ENCODE results near the gene CADM2.

The CADM2 gene

GRCh38 chr3:85182975-85183752 lies 224.4 kb downstream of the CADM2 start:
- no peak for DNase-seq (ENCODE audit: low spot score)
- TF ChIP-seq CTCF (IDR thresholded peaks at IDR 0.05), result no peak
- Histone ChIP-seq H3K4me3 (no peak overlapping the region), H3K27ac (no peak overlapping the region)

GRCh38 chr3:85185495-85185894 lies 226.7 kb downstream of the CADM2 start:
- no peak for DNase-seq (ENCODE audit: low spot score)
- Histone ChIP-seq H3K4me3 (no peak overlapping the region), H3K27ac (no peak overlapping the region)
- no peak for TF ChIP-seq CTCF (IDR thresholded peaks at IDR 0.05)

GRCh38 chr3:85189731-85190130 lies 230.9 kb downstream of the CADM2 start:
- no peak for DNase-seq (ENCODE audit: low spot score)
- TF ChIP-seq CTCF (IDR thresholded peaks at IDR 0.05), result no peak
- H3K4me3 ChIP-seq, result no peak overlapping the region
- no peak overlapping the region for H3K27ac ChIP-seq

- no peak for DNase-seq (ENCODE audit: low spot score)
- no peak for TF ChIP-seq CTCF (IDR thresholded peaks at IDR 0.05)
These were observed 234.8 kb downstream of the CADM2 start for GRCh38 chr3:85193565-85193964.

GRCh38 chr3:85208650-85209049 lies 249.9 kb downstream of the CADM2 start:
- no peak overlapping the region for H3K4me3 ChIP-seq
- no peak for DNase-seq (ENCODE audit: low spot score)
- H3K27ac ChIP-seq, result no peak overlapping the region
- TF ChIP-seq CTCF (IDR thresholded peaks at IDR 0.05), result no peak

More at GRCh38 chr3:85193565-85193964, 234.8 kb downstream of the CADM2 start:
- Histone ChIP-seq H3K4me3 (no peak overlapping the region), H3K27ac (no peak overlapping the region)

GRCh38 chr3:85210540-85210939 lies 251.8 kb downstream of the CADM2 start:
- no peak overlapping the region for H3K4me3 ChIP-seq
- H3K27ac ChIP-seq, result no peak overlapping the region
- no peak for TF ChIP-seq CTCF (IDR thresholded peaks at IDR 0.05)
- DNase-seq (ENCODE audit: low spot score), result no peak

- H3K27ac ChIP-seq, result no peak overlapping the region
These were observed 270.2 kb downstream of the CADM2 start for GRCh38 chr3:85228966-85229365.

More at GRCh38 chr3:85228966-85229365, 270.2 kb downstream of the CADM2 start:
- no peak overlapping the region for H3K4me3 ChIP-seq
- TF ChIP-seq CTCF (IDR thresholded peaks at IDR 0.05), result no peak
- no peak for DNase-seq (ENCODE audit: low spot score)

Data from coronary artery (tissue), 2 donors.